ENCODE results near the gene SLC35B1. TPM values are rescaled to one million over a fixed set of nuclear protein-coding genes. Genes with fewer than 3 reads are reported as not detected.

The SLC35B1 gene
- total RNA-seq, 1 donor from 2014 or later: 42.0 TPM

DNA sequence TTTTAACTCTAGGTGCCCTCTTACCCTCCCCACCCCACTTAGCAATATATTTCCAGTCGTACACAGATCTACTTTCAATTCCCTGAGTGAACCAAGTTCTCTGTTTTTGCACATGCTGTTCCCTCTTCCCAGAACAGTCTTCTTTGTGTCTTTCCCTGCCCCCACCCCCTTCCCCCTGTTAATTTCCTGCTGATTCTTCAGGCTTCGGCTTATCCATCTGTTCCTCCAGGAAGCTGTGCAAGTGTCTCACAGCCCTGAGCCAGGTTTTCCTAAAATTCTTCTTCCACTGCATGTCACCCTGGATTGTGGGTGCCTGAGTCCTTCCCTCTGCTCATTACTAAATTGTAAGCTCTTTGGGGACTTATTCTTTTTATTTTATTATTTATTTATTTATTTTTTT lies 17.5 kb downstream of the SLC35B1 start:
- H3K36me3 ChIP-seq: no peaks in the 10 kb centered on the region
- peak overlapping the region; percentile 84 for H3K27ac ChIP-seq
- no peak for TF ChIP-seq POLR2AphosphoS5 (IDR thresholded peaks at IDR 0.05; ENCODE audit: insufficient read depth in 1 of 2, low read depth in 1 of 2)
- TF ChIP-seq POLR2A (IDR thresholded peaks at IDR 0.05): no peak
- TF ChIP-seq, protein P1, sequence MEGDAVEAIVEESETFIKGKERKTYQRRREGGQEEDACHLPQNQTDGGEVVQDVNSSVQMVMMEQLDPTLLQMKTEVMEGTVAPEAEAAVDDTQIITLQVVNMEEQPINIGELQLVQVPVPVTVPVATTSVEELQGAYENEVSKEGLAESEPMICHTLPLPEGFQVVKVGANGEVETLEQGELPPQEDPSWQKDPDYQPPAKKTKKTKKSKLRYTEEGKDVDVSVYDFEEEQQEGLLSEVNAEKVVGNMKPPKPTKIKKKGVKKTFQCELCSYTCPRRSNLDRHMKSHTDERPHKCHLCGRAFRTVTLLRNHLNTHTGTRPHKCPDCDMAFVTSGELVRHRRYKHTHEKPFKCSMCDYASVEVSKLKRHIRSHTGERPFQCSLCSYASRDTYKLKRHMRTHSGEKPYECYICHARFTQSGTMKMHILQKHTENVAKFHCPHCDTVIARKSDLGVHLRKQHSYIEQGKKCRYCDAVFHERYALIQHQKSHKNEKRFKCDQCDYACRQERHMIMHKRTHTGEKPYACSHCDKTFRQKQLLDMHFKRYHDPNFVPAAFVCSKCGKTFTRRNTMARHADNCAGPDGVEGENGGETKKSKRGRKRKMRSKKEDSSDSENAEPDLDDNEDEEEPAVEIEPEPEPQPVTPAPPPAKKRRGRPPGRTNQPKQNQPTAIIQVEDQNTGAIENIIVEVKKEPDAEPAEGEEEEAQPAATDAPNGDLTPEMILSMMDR (IDR thresholded peaks at IDR 0.05): no peak
- no peak for DNase-seq (ENCODE audit: extremely low spot score in 2 of 2)
- no peaks in the 10 kb centered on the region for H3K27me3 ChIP-seq
- peaks cover 22% of the 10 kb centered on the region for H3K4me1 ChIP-seq
- H3K4me3 ChIP-seq: no peak overlapping the region
- intact Hi-C loops (cut with DNase I): no loop called here
- no peaks in the 10 kb centered on the region for H3K9me3 ChIP-seq

DNA sequence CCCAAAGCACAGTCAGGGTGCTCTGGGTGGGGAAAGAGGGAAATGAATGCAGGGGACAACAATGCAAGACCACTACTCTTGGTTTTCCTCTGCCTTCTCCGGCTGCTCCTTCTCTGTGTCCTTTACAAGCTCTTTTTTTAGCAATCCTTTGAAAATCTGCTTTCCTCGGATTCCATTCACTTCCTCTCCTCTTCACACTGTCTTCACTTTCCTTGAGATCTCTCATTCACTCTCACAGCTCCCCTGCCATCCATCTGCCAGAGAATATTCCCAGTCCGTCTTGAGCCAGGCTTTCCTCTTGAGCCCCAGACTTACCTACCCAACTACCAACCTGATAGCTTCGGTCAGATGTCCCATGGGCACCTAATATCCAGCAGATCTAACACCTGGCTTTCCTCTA lies 18.9 kb downstream of the SLC35B1 start:
- H3K36me3 ChIP-seq: no peaks in the 10 kb centered on the region
- no peaks in the 10 kb centered on the region for H3K27me3 ChIP-seq
- no peak for TF ChIP-seq POLR2AphosphoS5 (IDR thresholded peaks at IDR 0.05; ENCODE audit: insufficient read depth in 1 of 2, low read depth in 1 of 2)
- TF ChIP-seq, protein P1 (IDR thresholded peaks at IDR 0.05): no peak
- TF ChIP-seq POLR2A (IDR thresholded peaks at IDR 0.05): no peak
- peak overlapping the region; percentile 74 for H3K27ac ChIP-seq
- peaks cover 19% of the 10 kb centered on the region for H3K4me1 ChIP-seq
- no peak overlapping the region for H3K4me3 ChIP-seq
- intact Hi-C loops (cut with DNase I): no loop called here
- no peaks in the 10 kb centered on the region for H3K9me3 ChIP-seq
- DNase-seq (ENCODE audit: extremely low spot score in 2 of 2): no peak

DNA sequence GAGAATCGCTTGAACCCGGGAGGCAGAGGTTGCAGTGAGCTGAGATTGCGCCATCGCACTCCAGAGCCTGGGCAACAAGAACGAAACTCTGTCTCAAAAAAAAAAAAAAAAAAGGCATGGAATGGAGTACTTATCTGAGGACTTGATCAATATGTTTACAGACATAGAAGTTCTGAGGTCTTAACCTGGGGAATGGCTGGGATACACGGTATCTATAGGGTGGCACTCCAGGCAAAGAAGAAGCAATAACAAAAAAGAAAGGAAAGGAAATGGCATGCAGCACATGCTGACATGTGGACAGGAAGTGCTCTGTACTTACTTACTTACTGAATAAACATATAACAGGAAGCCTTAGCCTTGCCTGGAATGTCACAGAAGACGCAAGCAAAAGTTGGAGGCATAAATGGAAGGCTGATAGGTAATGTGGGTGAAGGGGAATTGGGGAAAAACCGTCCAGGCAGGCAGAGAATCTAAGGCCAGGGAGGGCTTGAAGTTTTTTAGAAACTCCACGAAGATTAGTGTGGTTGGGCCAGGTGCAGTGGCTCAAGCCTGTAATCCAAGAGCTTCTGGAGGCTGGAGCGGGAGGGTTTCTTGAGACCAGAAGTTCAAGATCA lies 19.8 kb downstream of the SLC35B1 start:
- DNase-seq (ENCODE audit: extremely low spot score in 2 of 2): no peak
- TF ChIP-seq POLR2A (IDR thresholded peaks at IDR 0.05): no peak
- peak in 1 of 2 donors; percentile 84 for TF ChIP-seq POLR2AphosphoS5 (IDR thresholded peaks at IDR 0.05; ENCODE audit: insufficient read depth in 1 of 2, low read depth in 1 of 2)
- TF ChIP-seq, protein P1 (IDR thresholded peaks at IDR 0.05): no peak
- Histone ChIP-seq H3K9me3 (no peaks in the 10 kb centered on the region), H3K27me3 (no peaks in the 10 kb centered on the region), H3K36me3 (no peaks in the 10 kb centered on the region), H3K4me1 (peaks cover 19% of the 10 kb centered on the region), H3K4me3 (no peak overlapping the region), H3K27ac (peak overlapping the region; percentile 74)
- intact Hi-C loops (cut with DNase I): no loop called here

DNA sequence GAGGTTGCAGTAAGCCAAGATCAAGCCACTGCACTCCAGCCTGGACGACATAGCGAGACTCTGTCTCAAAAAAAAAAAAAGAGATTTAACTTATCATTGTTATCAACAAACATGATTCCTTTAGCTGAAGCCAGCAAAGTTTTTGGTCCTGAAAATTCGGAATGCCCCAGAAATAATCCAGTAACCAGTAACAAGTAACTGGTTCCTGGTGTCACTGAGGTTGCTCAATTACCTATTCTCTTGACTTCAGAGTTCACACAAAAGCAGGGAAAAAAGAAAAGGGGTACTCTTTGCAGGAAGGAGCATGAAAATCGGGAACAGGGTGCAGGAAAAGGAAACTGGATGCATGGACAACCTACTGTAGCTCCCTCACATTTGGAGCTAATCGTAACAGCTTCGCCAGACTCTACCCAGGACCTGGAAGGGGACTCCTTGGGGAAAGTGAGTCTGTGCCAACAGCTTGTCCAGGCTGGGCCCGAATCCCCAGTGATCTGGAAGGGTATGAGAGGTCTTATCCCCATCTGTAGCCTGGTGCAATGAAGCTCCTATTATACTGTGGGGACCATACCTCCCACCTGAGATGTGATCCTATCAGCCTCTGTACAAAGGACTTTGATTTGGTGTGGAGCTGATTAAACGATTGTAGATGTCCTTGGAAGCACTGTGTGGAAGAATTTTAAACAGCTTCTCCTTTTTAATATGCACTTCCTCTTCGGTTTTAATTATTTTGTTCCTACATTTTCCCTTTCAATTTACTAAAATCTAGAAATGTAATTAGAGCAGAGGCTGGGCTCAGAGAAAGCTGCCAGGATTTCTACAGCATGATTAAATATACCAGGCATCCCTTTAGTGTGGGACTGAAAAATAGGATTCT lies 26.4 kb downstream of the SLC35B1 start:
- TF ChIP-seq, protein P1 (IDR thresholded peaks at IDR 0.05): no peak
- TF ChIP-seq POLR2AphosphoS5 (IDR thresholded peaks at IDR 0.05; ENCODE audit: insufficient read depth in 1 of 2, low read depth in 1 of 2) (no peak), POLR2A (IDR thresholded peaks at IDR 0.05) (no peak)
- no peaks in the 10 kb centered on the region for H3K9me3 ChIP-seq
- H3K27ac ChIP-seq: no peak overlapping the region
- no peak overlapping the region for H3K4me3 ChIP-seq
- no peaks in the 10 kb centered on the region for H3K36me3 ChIP-seq
- H3K4me1 ChIP-seq: peaks cover 8% of the 10 kb centered on the region
- no peaks in the 10 kb centered on the region for H3K27me3 ChIP-seq
- DNase-seq (ENCODE audit: extremely low spot score in 2 of 2): no peak
- intact Hi-C loops (cut with DNase I): no loop called here

DNA sequence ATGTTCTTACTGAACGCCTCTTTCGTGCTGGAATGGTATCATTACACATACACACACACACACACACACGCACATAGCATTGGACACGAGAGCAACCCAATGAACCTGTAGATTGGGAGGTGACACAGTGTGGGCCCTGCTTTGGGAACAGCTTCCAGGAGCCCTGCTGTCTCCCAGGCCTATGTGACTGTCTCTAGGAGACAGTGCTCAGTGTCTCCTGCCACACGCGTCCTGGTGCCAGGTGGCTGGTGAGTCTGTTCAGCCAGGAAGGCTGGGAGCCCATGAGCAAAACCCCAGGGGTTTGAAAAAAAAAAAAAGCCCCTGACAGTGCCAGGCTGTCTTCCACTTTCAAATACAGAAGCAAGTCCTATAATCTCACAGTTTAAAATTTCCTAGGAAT lies 27.4 kb downstream of the SLC35B1 start:
- no peaks in the 10 kb centered on the region for H3K27me3 ChIP-seq
- H3K4me3 ChIP-seq: no peak overlapping the region
- TF ChIP-seq POLR2AphosphoS5 (IDR thresholded peaks at IDR 0.05; ENCODE audit: insufficient read depth in 1 of 2, low read depth in 1 of 2) (no peak), POLR2A (IDR thresholded peaks at IDR 0.05) (no peak)
- TF ChIP-seq, protein P1 (IDR thresholded peaks at IDR 0.05): no peak
- peaks cover 18% of the 10 kb centered on the region for H3K4me1 ChIP-seq
- H3K27ac ChIP-seq: no peak overlapping the region
- no peak for DNase-seq (ENCODE audit: extremely low spot score in 2 of 2)
- intact Hi-C loops (cut with DNase I): no loop called here
- H3K9me3 ChIP-seq: no peaks in the 10 kb centered on the region
- no peaks in the 10 kb centered on the region for H3K36me3 ChIP-seq

All from vagina (tissue), 2 donors.